A673 (cell line): ENCODE results near the gene TRIM38. TPM values are rescaled to one million over a fixed set of nuclear protein-coding genes. Genes with fewer than 3 reads are reported as not detected.

ENCODE experiments used
- BruUV-seq: library from RNA; stranded (reverse); fragments of 400-500 nt; replicated peaks from 2 replicates; lab custom pipeline; 2021; lab: Mats Ljungman, UMichigan
- CTCF ChIA-PET: fragments of 300-600 bp; sonication (Branson Sonifier 250); formaldehyde crosslinking; loops from one replicate; lab custom pipeline; 2022; ENCODE audit warnings: antibody characterized with exemption; lab: Charles Lee
- POLR2A ChIA-PET: fragments of 300-600 bp; sonication (Branson Sonifier 250); formaldehyde crosslinking; loops from one replicate; lab custom pipeline; 2022; ENCODE audit warnings: antibody characterized with exemption; ENCODE audit not compliant: low non-redundant PET; lab: Charles Lee
- DNase-seq: peaks from one replicate; pipeline ENCODE4 v3.0.0-alpha.2; 2015; ENCODE audit warnings: low spot score
- H3K27ac ChIP-seq: fragments of 200-600 bp; sonication (generic); 2 replicates; pipeline ENCODE4 v1.5.1; 2016; ENCODE audit warnings: mixed run types, low read depth, mild to moderate bottlenecking, mixed read lengths, antibody characterized with exemption, low read length; ENCODE audit not compliant: poor library complexity, severe bottlenecking
- H3K27me3 ChIP-seq: fragments of 200-600 bp; sonication (generic); replicated peaks from 2 replicates; pipeline ENCODE4 v1.6.1; 2017; ENCODE audit warnings: mixed run types, low read depth, mild to moderate bottlenecking, mixed read lengths, antibody characterized with exemption, low read length; ENCODE audit not compliant: insufficient read depth, poor library complexity
- H3K36me3 ChIP-seq: fragments of 200-600 bp; sonication (generic); 2 replicates; pipeline ENCODE4 v1.6.1; 2016; ENCODE audit warnings: mixed run types, mild to moderate bottlenecking, mixed read lengths, antibody characterized with exemption, low read length; ENCODE audit not compliant: insufficient read depth, poor library complexity, severe bottlenecking
- H3K4me1 ChIP-seq: fragments of 200-600 bp; sonication (generic); 2 replicates; pipeline ENCODE4 v1.6.1; 2017; ENCODE audit warnings: mixed run types, mild to moderate bottlenecking, mixed read lengths, antibody characterized with exemption, low read length; ENCODE audit not compliant: insufficient read depth, poor library complexity, severe bottlenecking
- H3K4me3 ChIP-seq: fragments of 200-600 bp; sonication (generic); 2 replicates; pipeline ENCODE4 v1.5.1; 2016; ENCODE audit warnings: low read depth, mixed run types, mild to moderate bottlenecking, mixed read lengths, low read length; ENCODE audit not compliant: poor library complexity, severe bottlenecking
- H3K9me3 ChIP-seq: fragments of 200-600 bp; sonication (generic); 2 replicates; pipeline ENCODE4 v1.6.1; 2016; ENCODE audit warnings: mixed run types, low read depth, mild to moderate bottlenecking, mixed read lengths, antibody characterized with exemption, low read length; ENCODE audit not compliant: poor library complexity, severe bottlenecking
- EZH2 ChIP-seq: fragments of 200-600 bp; sonication (generic); IDR thresholded peaks from 2 replicates; pipeline ENCODE4 v1.6.1; 2017; ENCODE audit warnings: borderline replicate concordance, low read depth, mild to moderate bottlenecking, mixed read lengths, antibody characterized with exemption, low read length; ENCODE audit not compliant: poor library complexity, severe bottlenecking
- intact Hi-C: fragments of 100-400 bp; cut with micrococcal nuclease; formaldehyde crosslinking; loops from one replicate; pipeline ENCODE4 v1.10.0; 2022; ENCODE audit not compliant: unreplicated experiment
- total RNA-seq: library from RNA; stranded (reverse); gene quantifications from 2 replicates; pipeline ENCODE4 v1.2.3, GENCODE V29; 2021
- TF ChIP-seq, protein P1 (sequence below): fragments of 300-800, 200-600 bp; sonication (generic); conservative IDR thresholded peaks from 2 replicates; pipeline ENCODE4 v1.5.1; 2017; ENCODE audit warnings: low read depth, mild to moderate bottlenecking, antibody characterized with exemption, low read length, moderate library complexity, mixed read lengths

TRIM38 gene
- total RNA-seq, 1 experiment from 2014 or later, result 9.7 TPM

DNA sequence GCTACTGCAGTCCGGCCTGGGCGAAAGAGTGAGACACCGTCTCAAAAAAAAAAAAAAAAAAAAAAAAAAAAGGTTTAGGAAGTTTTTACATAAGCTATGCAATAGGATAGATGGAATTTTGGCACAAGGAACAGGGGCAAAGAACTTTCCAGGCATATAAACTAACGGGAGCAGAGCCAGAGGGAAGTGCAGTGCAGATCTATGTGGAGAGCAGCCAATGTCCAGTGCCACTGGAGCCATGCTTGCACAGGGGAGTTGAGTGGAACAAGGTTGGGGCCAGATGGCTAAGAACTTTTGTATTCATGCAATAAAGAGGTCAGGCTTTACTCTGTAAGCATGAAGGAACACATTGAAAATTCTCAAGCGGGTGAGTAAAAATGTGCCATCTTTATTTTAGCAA, 42.9 kb upstream of the TRIM38 start:
- CTCF ChIA-PET, result no interaction called here
- BruUV-seq, result no TSS peak

GRCh38 chr6:25921525-25922203, 40.9 kb upstream of the TRIM38 start:
- Histone ChIP-seq H3K4me1 (no peaks in the 10 kb centered on the region), H3K9me3 (no peaks in the 10 kb centered on the region), H3K27ac (no peak overlapping the region), H3K4me3 (no peak overlapping the region), H3K36me3 (no peaks in the 10 kb centered on the region), H3K27me3 (no peaks in the 10 kb centered on the region)
- intact Hi-C loops, result no loop called here
- DNase-seq, result no peak
- TF ChIP-seq EZH2, result no peak
- TF ChIP-seq, protein P1, sequence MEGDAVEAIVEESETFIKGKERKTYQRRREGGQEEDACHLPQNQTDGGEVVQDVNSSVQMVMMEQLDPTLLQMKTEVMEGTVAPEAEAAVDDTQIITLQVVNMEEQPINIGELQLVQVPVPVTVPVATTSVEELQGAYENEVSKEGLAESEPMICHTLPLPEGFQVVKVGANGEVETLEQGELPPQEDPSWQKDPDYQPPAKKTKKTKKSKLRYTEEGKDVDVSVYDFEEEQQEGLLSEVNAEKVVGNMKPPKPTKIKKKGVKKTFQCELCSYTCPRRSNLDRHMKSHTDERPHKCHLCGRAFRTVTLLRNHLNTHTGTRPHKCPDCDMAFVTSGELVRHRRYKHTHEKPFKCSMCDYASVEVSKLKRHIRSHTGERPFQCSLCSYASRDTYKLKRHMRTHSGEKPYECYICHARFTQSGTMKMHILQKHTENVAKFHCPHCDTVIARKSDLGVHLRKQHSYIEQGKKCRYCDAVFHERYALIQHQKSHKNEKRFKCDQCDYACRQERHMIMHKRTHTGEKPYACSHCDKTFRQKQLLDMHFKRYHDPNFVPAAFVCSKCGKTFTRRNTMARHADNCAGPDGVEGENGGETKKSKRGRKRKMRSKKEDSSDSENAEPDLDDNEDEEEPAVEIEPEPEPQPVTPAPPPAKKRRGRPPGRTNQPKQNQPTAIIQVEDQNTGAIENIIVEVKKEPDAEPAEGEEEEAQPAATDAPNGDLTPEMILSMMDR, result no peak
- POLR2A ChIA-PET, result no interaction called here
- BruUV-seq, result no TSS peak
- CTCF ChIA-PET, result no interaction called here

More for the DNA sequence above, 42.9 kb upstream of the TRIM38 start:
- POLR2A ChIA-PET, result no interaction called here
- intact Hi-C loops, result no loop called here
- Histone ChIP-seq H3K27ac (no peak overlapping the region), H3K4me3 (no peak overlapping the region), H3K4me1 (no peaks in the 10 kb centered on the region), H3K36me3 (no peaks in the 10 kb centered on the region), H3K27me3 (no peaks in the 10 kb centered on the region), H3K9me3 (no peaks in the 10 kb centered on the region)
- no peak for DNase-seq
- TF ChIP-seq, protein P1, result no peak
- TF ChIP-seq EZH2, result no peak

DNA sequence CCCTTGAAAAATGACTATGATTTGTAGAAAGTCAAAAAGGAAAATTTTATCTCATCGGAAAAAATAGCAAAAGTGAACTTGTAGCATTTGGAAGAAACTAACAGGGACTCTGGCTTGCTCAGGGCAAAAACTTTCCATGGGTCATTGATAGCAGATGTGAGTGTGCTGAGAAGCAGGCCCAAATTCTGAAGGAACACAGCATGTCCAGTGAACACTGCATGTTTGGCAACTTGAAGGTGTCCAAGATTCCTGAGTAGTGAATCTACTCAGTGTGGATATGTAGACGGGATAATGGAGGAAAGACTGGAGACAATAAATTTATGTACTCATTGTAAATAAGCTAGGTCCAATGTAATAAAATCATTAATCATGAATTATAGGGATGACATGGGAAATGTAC, 40.3 kb upstream of the TRIM38 start:
- CTCF ChIA-PET, result no interaction called here
- TF ChIP-seq, protein P1, result no peak
- H3K9me3 ChIP-seq, result no peaks in the 10 kb centered on the region
- no peaks in the 10 kb centered on the region for H3K27me3 ChIP-seq
- intact Hi-C loops, result no loop called here
- no TSS peak for BruUV-seq
- no peak overlapping the region for H3K4me3 ChIP-seq
- no peaks in the 10 kb centered on the region for H3K4me1 ChIP-seq
- no peak overlapping the region for H3K27ac ChIP-seq
- no peak for DNase-seq
- no peaks in the 10 kb centered on the region for H3K36me3 ChIP-seq
- POLR2A ChIA-PET, result no interaction called here
